ENCODE results near the gene EME1.

GRCh38 chr17:50422738-50423137 lies 49.7 kb downstream of the EME1 start:
- TF ChIP-seq SIX5 (IDR thresholded peaks at IDR 0.05; ENCODE audit: low read depth, low read length) = no peak
- TF ChIP-seq POLR2A (IDR thresholded peaks at IDR 0.05; ENCODE audit: control extremely low read depth in 1 of 2, low read depth in 2 of 2, low read length in 2 of 2) = no peak
- no peak for TF ChIP-seq CTCF (IDR thresholded peaks at IDR 0.05; ENCODE audit: control extremely low read depth in 1 of 3, insufficient read depth in 1 of 3, low read depth in 1 of 3, low read length in 3 of 3)
- TF ChIP-seq USF2 (IDR thresholded peaks at IDR 0.05; ENCODE audit: low read length) = no peak
- TF ChIP-seq EP300 (IDR thresholded peaks at IDR 0.05; ENCODE audit: borderline replicate concordance in 1 of 2, low read depth in 2 of 2, low read length in 2 of 2) = no peak

Data from H1 (cell line).